HCT116 (cell line): ENCODE results near the gene MRPL34.

ENCODE experiments used
- CTCF ChIP-seq, 3 experiments: fragments of 200-600 bp in 1 of 3; sonication (generic) in 1 of 3; IDR thresholded peaks in 2 of 3; conservative IDR thresholded peaks in 1 of 3; 2 replicates each; pipeline ENCODE4 v1.5.1; 2012 to 2017; ENCODE audit warnings: low read depth in 2 of 3, low read length in 2 of 3, antibody characterized with exemption in 1 of 3, borderline replicate concordance in 1 of 3, control low read depth in 1 of 3, mild to moderate bottlenecking in 1 of 3, mixed read lengths in 1 of 3, mixed run types in 1 of 3, moderate library complexity in 1 of 3; ENCODE audit not compliant: insufficient read depth in 1 of 3
- POLR2A ChIP-seq: IDR thresholded peaks from 2 replicates; pipeline ENCODE4 v1.7.0; 2011; ENCODE audit warnings: borderline replicate concordance; ENCODE audit not compliant: insufficient read depth, insufficient read length; ENCODE audit errors: extremely low read depth
- POLR2AphosphoS5 ChIP-seq: IDR thresholded peaks from 2 replicates; pipeline ENCODE4 v1.6.1; 2011; ENCODE audit warnings: mild to moderate bottlenecking, low read depth, low read length, moderate library complexity
- REST ChIP-seq: IDR thresholded peaks from 2 replicates; pipeline ENCODE4 v1.6.1; 2012; ENCODE audit warnings: low read depth
- ZBTB33 ChIP-seq: IDR thresholded peaks from 2 replicates; pipeline ENCODE4 v1.6.1; 2011; ENCODE audit warnings: mild to moderate bottlenecking, low read length, moderate library complexity; ENCODE audit not compliant: insufficient replicate concordance; ENCODE audit errors: extremely low read depth
- ZFX ChIP-seq: fragments of 450-650 bp; IDR thresholded peaks from 2 replicates; pipeline ENCODE4 v1.6.1; 2017

- TF ChIP-seq ZBTB33 (no peak), POLR2A (no peak), POLR2AphosphoS5 (no peak), REST (no peak), ZFX (no peak), CTCF (IDR thresholded peaks at IDR 0.05 in 2 of 3, conservative IDR thresholded peaks at IDR 0.05 in 1 of 3; ENCODE audit: borderline replicate concordance in 1 of 3, insufficient read depth in 1 of 3, low read depth in 2 of 3, low read length in 2 of 3) (no peak)
These were observed 11.4 kb upstream of the MRPL34 start for GRCh38 chr19:17294051-17294891.
